ENCODE results near the gene ILK. TPM values are rescaled to one million over a fixed set of nuclear protein-coding genes. Genes with fewer than 3 reads are reported as not detected.

Gene ILK
- total and polyA plus RNA-seq, 8 donors = 146 to 165 (median 154) TPM

DNA sequence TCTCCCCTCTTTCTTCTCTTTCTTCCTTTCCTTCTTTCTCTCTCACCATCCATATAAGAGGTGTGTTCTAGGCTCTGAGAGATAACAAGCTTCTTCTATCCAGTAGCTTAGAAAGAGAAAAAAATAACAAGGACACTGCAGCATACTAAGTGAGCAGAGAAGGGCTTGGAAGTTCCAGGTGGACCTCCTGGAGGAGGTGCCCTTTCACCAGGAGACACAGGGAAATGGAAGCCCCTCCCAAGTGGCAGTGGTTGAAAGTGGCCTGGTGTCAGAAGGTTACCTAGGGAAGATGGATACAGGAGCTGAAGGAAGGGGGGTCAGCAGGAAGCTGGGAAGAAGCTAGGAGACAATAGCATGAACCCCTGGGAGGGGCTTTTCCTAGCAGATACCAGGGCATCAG is 46.5 kb downstream of the ILK start:
- TF ChIP-seq, protein P1, sequence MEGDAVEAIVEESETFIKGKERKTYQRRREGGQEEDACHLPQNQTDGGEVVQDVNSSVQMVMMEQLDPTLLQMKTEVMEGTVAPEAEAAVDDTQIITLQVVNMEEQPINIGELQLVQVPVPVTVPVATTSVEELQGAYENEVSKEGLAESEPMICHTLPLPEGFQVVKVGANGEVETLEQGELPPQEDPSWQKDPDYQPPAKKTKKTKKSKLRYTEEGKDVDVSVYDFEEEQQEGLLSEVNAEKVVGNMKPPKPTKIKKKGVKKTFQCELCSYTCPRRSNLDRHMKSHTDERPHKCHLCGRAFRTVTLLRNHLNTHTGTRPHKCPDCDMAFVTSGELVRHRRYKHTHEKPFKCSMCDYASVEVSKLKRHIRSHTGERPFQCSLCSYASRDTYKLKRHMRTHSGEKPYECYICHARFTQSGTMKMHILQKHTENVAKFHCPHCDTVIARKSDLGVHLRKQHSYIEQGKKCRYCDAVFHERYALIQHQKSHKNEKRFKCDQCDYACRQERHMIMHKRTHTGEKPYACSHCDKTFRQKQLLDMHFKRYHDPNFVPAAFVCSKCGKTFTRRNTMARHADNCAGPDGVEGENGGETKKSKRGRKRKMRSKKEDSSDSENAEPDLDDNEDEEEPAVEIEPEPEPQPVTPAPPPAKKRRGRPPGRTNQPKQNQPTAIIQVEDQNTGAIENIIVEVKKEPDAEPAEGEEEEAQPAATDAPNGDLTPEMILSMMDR (IDR thresholded peaks at IDR 0.05) = no peak
- Histone ChIP-seq H3K36me3 (no peaks in the 10 kb centered on the region), H3K27ac (no peak overlapping the region), H3K9me3 (no peaks in the 10 kb centered on the region), H3K4me3 (no peak overlapping the region), H3K27me3 (peaks cover 0 to 17% of the 10 kb centered on the region in 2 donors), H3K4me1 (peaks cover 21 to 50% of the 10 kb centered on the region in 2 donors)
- ATAC-seq (no peak), DNase-seq (no peak)
- intact Hi-C loops (cut with DNase I) = no loop called here

DNA sequence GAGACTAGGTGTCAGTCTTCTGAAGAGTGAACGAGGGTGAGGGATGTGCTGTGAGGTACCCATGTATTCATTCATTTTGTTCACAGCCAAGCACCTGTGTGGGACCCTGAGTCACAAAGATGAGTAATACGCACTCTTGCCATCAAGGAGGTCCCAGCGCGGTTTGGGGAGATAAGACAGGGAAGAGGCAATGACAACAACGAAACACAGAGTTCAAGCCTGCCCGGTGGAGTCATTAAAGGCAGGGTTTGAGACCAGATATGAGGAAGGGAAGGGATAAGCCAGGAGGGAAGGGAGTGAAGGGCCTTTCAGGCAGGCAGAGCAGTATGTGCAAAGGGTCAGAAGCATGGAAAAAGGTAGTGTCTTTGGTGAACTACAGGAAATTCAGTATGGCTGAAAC is 47.4 kb downstream of the ILK start:
- Histone ChIP-seq H3K36me3 (no peaks in the 10 kb centered on the region), H3K27ac (no peak overlapping the region)

DNA sequence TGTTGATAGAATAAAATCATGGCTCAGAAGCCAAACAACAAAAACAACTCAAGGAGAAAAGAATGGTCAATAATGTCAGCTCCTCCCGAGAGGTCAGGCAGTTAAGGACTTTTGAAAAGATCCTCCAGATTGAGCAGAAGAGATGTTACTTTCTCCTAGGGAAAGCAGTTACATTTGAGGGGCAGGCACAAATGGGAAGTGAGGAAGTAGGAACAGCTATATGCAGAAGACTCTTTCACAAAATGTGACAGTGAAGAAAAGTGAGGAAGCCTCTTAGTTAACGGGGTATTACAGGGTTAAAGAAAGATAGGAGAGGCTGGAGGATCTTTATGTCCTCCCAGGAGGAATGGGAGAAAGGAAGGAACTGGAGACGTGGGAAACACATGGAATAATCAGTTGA is 48.6 kb downstream of the ILK start:
- H3K4me1 ChIP-seq = peaks cover 9 to 31% of the 10 kb centered on the region in 2 donors
- no peak overlapping the region for H3K4me3 ChIP-seq
- peaks cover 0 to 34% of the 10 kb centered on the region in 2 donors for H3K27me3 ChIP-seq
- intact Hi-C loops (cut with DNase I) = no loop called here
- ATAC-seq (no peak), DNase-seq (no peak)
- H3K36me3 ChIP-seq = no peaks in the 10 kb centered on the region
- peak overlapping the region in 1 of 2 donors; percentile 8 for H3K27ac ChIP-seq
- H3K9me3 ChIP-seq = no peaks in the 10 kb centered on the region
- TF ChIP-seq, protein P1 (IDR thresholded peaks at IDR 0.05) = no peak

More for the DNA sequence above, 47.4 kb downstream of the ILK start:
- Histone ChIP-seq H3K4me3 (no peak overlapping the region), H3K27me3 (peaks cover 0 to 22% of the 10 kb centered on the region in 2 donors), H3K9me3 (no peaks in the 10 kb centered on the region), H3K4me1 (peaks cover 20 to 43% of the 10 kb centered on the region in 2 donors)
- intact Hi-C loops (cut with DNase I) = no loop called here
- TF ChIP-seq, protein P1 (IDR thresholded peaks at IDR 0.05) = no peak
- DNase-seq = no peak
- ATAC-seq = no peak

DNA sequence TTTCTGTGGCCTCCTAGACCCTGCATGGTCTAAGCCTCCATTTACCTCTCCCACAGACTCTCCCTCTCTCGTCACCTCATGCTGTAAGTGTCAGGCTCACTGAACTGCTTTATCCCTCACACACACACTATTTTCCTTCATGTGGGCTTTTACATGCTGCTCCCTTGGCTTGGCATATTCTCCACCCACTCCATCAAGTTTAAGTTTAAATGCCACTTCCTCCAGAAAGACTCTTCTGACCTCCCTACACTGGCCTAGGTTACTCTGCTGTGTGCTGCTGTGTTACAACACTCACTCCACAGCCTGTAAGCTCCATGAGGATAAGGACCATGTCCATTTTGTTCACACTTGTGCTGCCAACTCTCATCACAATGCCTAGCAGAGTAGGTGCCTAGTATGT is 49.5 kb downstream of the ILK start:
- H3K4me3 ChIP-seq = no peak overlapping the region
- no peaks in the 10 kb centered on the region for H3K36me3 ChIP-seq
- no peak for DNase-seq
- H3K27me3 ChIP-seq = peaks cover 0 to 34% of the 10 kb centered on the region in 2 donors
- H3K9me3 ChIP-seq = no peaks in the 10 kb centered on the region
- peaks cover 0 to 21% of the 10 kb centered on the region in 2 donors for H3K4me1 ChIP-seq
- TF ChIP-seq, protein P1 (IDR thresholded peaks at IDR 0.05) = no peak
- ATAC-seq = no peak
- intact Hi-C loops (cut with DNase I) = no loop called here
- no peak overlapping the region for H3K27ac ChIP-seq

DNA sequence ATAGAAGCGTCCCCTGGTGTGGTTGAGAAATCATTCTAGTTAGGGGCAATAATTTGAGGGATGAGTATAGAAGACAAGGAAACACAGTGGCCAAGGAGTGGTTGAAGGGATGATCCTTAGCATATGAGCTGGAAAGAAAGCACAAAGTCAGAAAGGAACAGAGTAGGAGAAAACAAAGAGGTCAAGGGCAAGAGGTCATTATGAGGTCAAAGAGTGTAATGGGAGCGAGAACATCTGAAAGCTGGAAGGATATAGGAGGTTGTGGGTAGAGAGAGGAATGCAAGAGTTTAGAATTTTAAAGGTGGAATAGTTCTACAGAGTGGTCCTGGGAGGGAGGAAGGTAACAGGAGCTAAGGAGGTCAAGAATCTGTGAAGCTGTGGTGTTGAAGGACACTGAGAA is 50.1 kb downstream of the ILK start:
- ATAC-seq (no peak), DNase-seq (no peak)
- peaks cover 0 to 34% of the 10 kb centered on the region in 2 donors for H3K27me3 ChIP-seq
- H3K9me3 ChIP-seq = no peaks in the 10 kb centered on the region
- no peak overlapping the region for H3K27ac ChIP-seq
- TF ChIP-seq, protein P1 (IDR thresholded peaks at IDR 0.05) = no peak
- intact Hi-C loops (cut with DNase I) = no loop called here
- H3K4me1 ChIP-seq = peaks cover 0 to 16% of the 10 kb centered on the region in 2 donors
- no peaks in the 10 kb centered on the region for H3K36me3 ChIP-seq
- no peak overlapping the region for H3K4me3 ChIP-seq

Data from left lung (tissue), 10 donors.